Esophagus muscularis mucosa (tissue), 2 donors: ENCODE measurements around the gene ITPRIP.

Source experiments
- EP300 ChIP-seq: sonication (generic); formaldehyde crosslinking; IDR thresholded peaks from one replicate; pipeline ENCODE4 v1.6.1; 2017; ENCODE audit warnings: antibody characterized with exemption
- POLR2A ChIP-seq: fragments of 450-650 bp; IDR thresholded peaks from one replicate; pipeline ENCODE4 v1.6.1; 2017; ENCODE audit warnings: antibody characterized with exemption, moderate library complexity, mild to moderate bottlenecking, low read depth

DNA sequence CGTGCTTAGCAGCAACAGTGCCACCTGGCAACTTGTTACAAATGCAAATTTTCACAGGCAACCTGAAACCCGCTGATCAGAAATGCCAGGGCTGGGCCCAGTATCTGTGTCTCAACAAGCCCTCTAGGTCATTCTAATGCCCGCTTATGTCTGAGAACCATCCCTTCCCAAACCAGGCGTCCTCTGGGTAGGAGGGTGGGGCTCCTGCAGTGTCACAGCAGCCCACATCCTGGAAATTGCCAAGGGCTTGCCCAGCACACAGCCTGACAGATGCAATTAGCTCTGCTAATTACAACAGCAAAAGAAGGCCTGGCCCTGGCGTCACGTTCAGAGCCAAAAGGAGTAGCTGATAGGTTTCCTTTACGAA is 15.9 kb downstream of the ITPRIP start:
- TF ChIP-seq EP300 = no peak
- no peak for TF ChIP-seq POLR2A
